Lung (tissue), 12 donors: ENCODE data around the gene NISCH. TPM values are rescaled to one million over a fixed set of nuclear protein-coding genes. Genes with fewer than 3 reads are reported as not detected.

ENCODE experiments used
- ATAC-seq: fragments of 200-7000 bp; cut with Tn5 transposase; one replicate; pipeline ENCODE4 v1.9.1; 2020; ENCODE audit warnings: moderate number of reproducible peaks; ENCODE audit not compliant: insufficient read depth, low FRiP score
- DNase-seq, 3 donors: peaks; one replicate each; pipeline ENCODE4 v3.0.0-alpha.2; 2013 to 2017
- H3K27ac ChIP-seq, 2 donors: one replicate each; pipeline ENCODE4 v1.5.1; 2013; ENCODE audit warnings: mild to moderate bottlenecking in 2 of 2, moderate library complexity in 2 of 2, control low read depth in 1 of 2, inconsistent platforms in 1 of 2, low read depth in 1 of 2, low read length in 1 of 2
- H3K27me3 ChIP-seq, 3 donors: one replicate each; pipeline ENCODE4 v1.5.1; 2013; ENCODE audit warnings: low read length in 2 of 3; ENCODE audit not compliant: control insufficient read depth in 3 of 3, insufficient read depth in 3 of 3
- H3K36me3 ChIP-seq, 4 donors: one replicate each; pipeline ENCODE4 v1.5.1; 2013; ENCODE audit warnings: low read length in 4 of 4, mild to moderate bottlenecking in 1 of 4, moderate library complexity in 1 of 4; ENCODE audit not compliant: control insufficient read depth in 4 of 4, insufficient read depth in 4 of 4
- H3K4me1 ChIP-seq, 5 donors: one replicate each; pipeline ENCODE4 v1.5.1; 2013; ENCODE audit warnings: low read length in 5 of 5, mild to moderate bottlenecking in 2 of 5, moderate library complexity in 1 of 5; ENCODE audit not compliant: control insufficient read depth in 5 of 5, insufficient read depth in 5 of 5
- H3K4me3 ChIP-seq: one replicate; pipeline ENCODE4 v1.5.1; 2013; ENCODE audit warnings: mild to moderate bottlenecking, control low read depth, moderate library complexity
- H3K9ac ChIP-seq, 2 donors: one replicate each; pipeline ENCODE4 v1.5.1; 2013; ENCODE audit warnings: low read length in 2 of 2, control low read depth in 1 of 2; ENCODE audit not compliant: insufficient read depth in 1 of 2
- H3K9me3 ChIP-seq, 4 donors: one replicate each; pipeline ENCODE4 v1.5.1; 2013; ENCODE audit warnings: low read length in 3 of 4, mild to moderate bottlenecking in 1 of 4, moderate library complexity in 1 of 4; ENCODE audit not compliant: control insufficient read depth in 4 of 4, insufficient read depth in 3 of 4
- WGBS, 2 donors: extraction: QIAGEN DNeasy Blood & Tissue Kit; methylation state at CpG; one replicate each; pipeline ENCODE4 v1.1.7; 2013; 5-methylcytosine and 5-hydroxymethylcytosine counted together
- polyA plus RNA-seq, 2 donors: library from polyadenylated mRNA; stranded (reverse); fragments of 200-250 nt; gene quantifications; one replicate each; pipeline ENCODE4 v1.2.1, GENCODE V29; 2013
- total RNA-seq, 2 donors: library from RNA; depleted of rRNA in 1 of 2; stranded (reverse); fragments of >200 nt in 1 of 2; gene quantifications; one replicate each; pipeline ENCODE4 v1.2.1, GENCODE V29; 2014 to 2021
- TF ChIP-seq, protein P1 (sequence below): IDR thresholded peaks from 2 replicates; pipeline ENCODE4 v1.5.1; 2012; ENCODE audit warnings: mild to moderate bottlenecking; ENCODE audit errors: control extremely low read depth, extremely low read depth
- donor health status: control.
- donor health status: control.
- donor health status: Bipolar disorder and iron deficiency.
- donor health status: healthy.
- donor health status: DM: yes; HTN: yes; CAD: no.

NISCH gene
- total and polyA plus RNA-seq, 4 donors = 37.8 to 127 (median 63.7) TPM

DNA sequence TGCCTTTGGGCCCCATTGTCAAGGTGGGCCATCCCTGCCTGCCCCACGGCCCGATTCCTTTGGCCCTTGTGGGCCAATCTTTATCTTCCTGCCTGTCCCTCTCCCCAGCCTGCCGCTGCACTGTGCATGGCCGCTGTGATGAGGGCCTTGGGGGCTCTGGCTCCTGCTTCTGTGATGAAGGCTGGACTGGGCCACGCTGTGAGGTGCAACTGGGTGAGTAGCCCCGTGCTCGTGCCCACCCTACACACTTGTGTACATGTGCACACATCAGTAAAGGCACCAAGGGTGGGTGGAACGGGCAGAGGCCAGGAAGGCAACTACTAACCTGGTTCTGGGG, 66.1 kb downstream of the NISCH start:
- TF ChIP-seq, protein P1, sequence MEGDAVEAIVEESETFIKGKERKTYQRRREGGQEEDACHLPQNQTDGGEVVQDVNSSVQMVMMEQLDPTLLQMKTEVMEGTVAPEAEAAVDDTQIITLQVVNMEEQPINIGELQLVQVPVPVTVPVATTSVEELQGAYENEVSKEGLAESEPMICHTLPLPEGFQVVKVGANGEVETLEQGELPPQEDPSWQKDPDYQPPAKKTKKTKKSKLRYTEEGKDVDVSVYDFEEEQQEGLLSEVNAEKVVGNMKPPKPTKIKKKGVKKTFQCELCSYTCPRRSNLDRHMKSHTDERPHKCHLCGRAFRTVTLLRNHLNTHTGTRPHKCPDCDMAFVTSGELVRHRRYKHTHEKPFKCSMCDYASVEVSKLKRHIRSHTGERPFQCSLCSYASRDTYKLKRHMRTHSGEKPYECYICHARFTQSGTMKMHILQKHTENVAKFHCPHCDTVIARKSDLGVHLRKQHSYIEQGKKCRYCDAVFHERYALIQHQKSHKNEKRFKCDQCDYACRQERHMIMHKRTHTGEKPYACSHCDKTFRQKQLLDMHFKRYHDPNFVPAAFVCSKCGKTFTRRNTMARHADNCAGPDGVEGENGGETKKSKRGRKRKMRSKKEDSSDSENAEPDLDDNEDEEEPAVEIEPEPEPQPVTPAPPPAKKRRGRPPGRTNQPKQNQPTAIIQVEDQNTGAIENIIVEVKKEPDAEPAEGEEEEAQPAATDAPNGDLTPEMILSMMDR = no peak
- Histone ChIP-seq H3K4me1 (peaks cover 0 to 20% (median 19%) of the 10 kb centered on the region in 5 donors), H3K9me3 (no peaks in the 10 kb centered on the region), H3K9ac (no peak overlapping the region), H3K27me3 (no peaks in the 10 kb centered on the region), H3K4me3 (no peak overlapping the region), H3K36me3 (peaks cover 0 to 36% (median 14%) of the 10 kb centered on the region in 4 donors), H3K27ac (no peak overlapping the region)
- DNase-seq = no peak
- no peak for ATAC-seq
- WGBS, 2 donors = 93 to 95% methylated on average over 8 of the region's 8 CpGs

DNA sequence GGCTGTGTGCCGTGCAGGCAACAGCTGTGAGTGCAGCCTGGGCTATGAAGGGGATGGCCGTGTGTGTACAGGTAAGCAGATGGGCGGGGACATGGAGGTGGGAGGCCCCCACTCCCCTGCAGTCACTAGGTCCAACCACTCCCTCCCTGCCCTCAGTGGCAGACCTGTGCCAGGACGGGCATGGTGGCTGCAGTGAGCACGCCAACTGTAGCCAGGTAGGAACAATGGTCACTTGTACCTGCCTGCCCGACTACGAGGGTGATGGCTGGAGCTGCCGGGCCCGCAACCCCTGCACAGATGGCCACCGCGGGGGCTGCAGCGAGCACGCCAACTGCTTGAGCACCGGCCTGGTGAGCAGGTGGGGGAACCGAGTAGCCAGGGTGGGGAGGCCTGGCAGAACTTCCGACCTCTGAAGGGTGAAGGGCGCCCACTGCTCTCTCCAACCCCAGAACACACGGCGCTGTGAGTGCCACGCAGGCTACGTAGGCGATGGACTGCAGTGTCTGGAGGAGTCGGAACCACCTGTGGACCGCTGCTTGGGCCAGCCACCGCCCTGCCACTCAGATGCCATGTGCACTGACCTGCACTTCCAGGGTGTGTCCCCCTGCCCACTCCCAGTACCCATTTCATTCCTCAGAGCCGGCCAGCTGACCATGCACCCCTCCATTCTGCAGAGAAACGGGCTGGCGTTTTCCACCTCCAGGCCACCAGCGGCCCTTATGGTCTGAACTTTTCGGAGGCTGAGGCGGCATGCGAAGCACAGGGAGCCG, 66.7 kb downstream of the NISCH start:
- TF ChIP-seq, protein P1 = no peak
- H3K4me1 ChIP-seq = peaks cover 1 to 24% (median 20%) of the 10 kb centered on the region in 5 donors
- no peaks in the 10 kb centered on the region for H3K9me3 ChIP-seq
- ATAC-seq (no peak), DNase-seq (no peak)
- H3K36me3 ChIP-seq = peaks cover 0 to 36% (median 19%) of the 10 kb centered on the region in 4 donors
- no peaks in the 10 kb centered on the region for H3K27me3 ChIP-seq
- H3K9ac ChIP-seq = no peak overlapping the region
- 95 to 96% methylated on average over 31 to 33 of the region's 33 CpGs for WGBS, 2 donors
- no peak overlapping the region for H3K4me3 ChIP-seq
- no peak overlapping the region for H3K27ac ChIP-seq

DNA sequence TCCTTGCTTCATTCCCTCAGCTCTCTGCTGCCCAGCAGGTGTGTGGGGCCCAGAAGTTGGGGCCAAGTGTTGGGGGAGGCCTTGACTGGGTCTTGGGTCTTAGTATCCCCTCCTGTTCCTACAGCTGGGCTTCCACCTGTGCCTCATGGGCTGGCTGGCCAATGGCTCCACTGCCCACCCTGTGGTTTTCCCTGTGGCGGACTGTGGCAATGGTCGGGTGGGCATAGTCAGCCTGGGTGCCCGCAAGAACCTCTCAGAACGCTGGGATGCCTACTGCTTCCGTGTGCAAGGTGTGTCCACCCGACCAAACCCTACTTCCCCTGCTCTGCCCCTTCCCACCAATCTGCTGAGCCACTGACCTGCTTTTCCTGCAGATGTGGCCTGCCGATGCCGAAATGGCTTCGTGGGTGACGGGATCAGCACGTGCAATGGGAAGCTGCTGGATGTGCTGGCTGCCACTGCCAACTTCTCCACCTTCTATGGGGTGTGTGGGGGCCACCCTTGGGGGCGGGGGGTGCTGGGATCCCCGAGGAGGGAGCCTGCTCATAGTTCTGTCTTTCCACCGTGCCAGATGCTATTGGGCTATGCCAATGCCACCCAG, 67.3 kb downstream of the NISCH start:
- ATAC-seq (no peak), DNase-seq (no peak)

More for the DNA sequence above, 67.3 kb downstream of the NISCH start:
- Histone ChIP-seq H3K27me3 (no peaks in the 10 kb centered on the region), H3K4me3 (no peak overlapping the region), H3K4me1 (peaks cover 4 to 31% (median 22%) of the 10 kb centered on the region in 5 donors), H3K36me3 (peaks cover 0 to 36% (median 26%) of the 10 kb centered on the region in 4 donors), H3K27ac (no peak overlapping the region), H3K9me3 (no peaks in the 10 kb centered on the region), H3K9ac (no peak overlapping the region)
- whole genome bisulfite sequencing, 2 donors = 90% methylated on average over 14 of the region's 14 CpGs
- TF ChIP-seq, protein P1 = no peak
